HG02943 (cell line): Measurements from ENCODE around the gene IGSF9.

Source experiments
- ATAC-seq: cut with Tn5 transposase; IDR thresholded peaks from one replicate; pipeline ENCODE4 v1.9.1; 2021; ENCODE audit warnings: mild to moderate bottlenecking, low read depth, moderate library complexity; ENCODE audit not compliant: unreplicated experiment

IGSF9 gene

GRCh38 chr1:159923203-159924024 is 22.0 kb downstream of the IGSF9 start:
- peak; percentile 29 for ATAC-seq

- ATAC-seq, result no peak
Measured at GRCh38 chr1:159922511-159923202, 22.8 kb downstream of the IGSF9 start.

GRCh38 chr1:159921700-159922504 is 23.5 kb downstream of the IGSF9 start:
- no peak for ATAC-seq

GRCh38 chr1:159921251-159921650 is 24.2 kb downstream of the IGSF9 start:
- no peak for ATAC-seq

- no peak for ATAC-seq
Measured at GRCh38 chr1:159920651-159921050, 24.8 kb downstream of the IGSF9 start.

- ATAC-seq, result no peak
Measured at GRCh38 chr1:159920202-159920601, 25.2 kb downstream of the IGSF9 start.

GRCh38 chr1:159919236-159919865 is 26.1 kb downstream of the IGSF9 start:
- ATAC-seq, result no peak

- no peak for ATAC-seq
Measured at GRCh38 chr1:159918352-159919200, 26.8 kb downstream of the IGSF9 start.

- ATAC-seq, result no peak
Measured at GRCh38 chr1:159917533-159918351, 27.7 kb downstream of the IGSF9 start.

GRCh38 chr1:159916242-159917051 is 29.0 kb downstream of the IGSF9 start:
- ATAC-seq, result no peak

GRCh38 chr1:159915571-159916241 is 29.7 kb downstream of the IGSF9 start:
- ATAC-seq, result no peak

GRCh38 chr1:159914252-159915018 is 31.0 kb downstream of the IGSF9 start:
- no peak for ATAC-seq

- no peak for ATAC-seq
Measured at GRCh38 chr1:159913451-159914192, 31.8 kb downstream of the IGSF9 start.

- ATAC-seq, result no peak
Measured at GRCh38 chr1:159911326-159912070, 33.9 kb downstream of the IGSF9 start.
